Panc1 (cell line): Measurements from ENCODE around the gene CDK4. TPM values are rescaled to one million over a fixed set of nuclear protein-coding genes. Genes with fewer than 3 reads are reported as not detected.
A peak's percentile ranks its signal among the peaks of the same experiment; 100 is the strongest.

Source experiments
- ATAC-seq: fragments of 200-7000 bp; cut with Tn5 transposase; 2 replicates; pipeline ENCODE4 v1.9.1; 2020; ENCODE audit warnings: mild to moderate bottlenecking, moderate library complexity
- BruUV-seq: library from RNA; stranded (reverse); fragments of 400-500 nt; replicated peaks from 2 replicates; lab custom pipeline; 2021; lab: Mats Ljungman, UMichigan
- CTCF ChIA-PET: fragments of 300-600 bp; sonication (Branson Sonifier 250); formaldehyde crosslinking; loops from one replicate; lab custom pipeline; 2022; ENCODE audit warnings: antibody characterized with exemption; lab: Charles Lee
- POLR2A ChIA-PET: fragments of 300-600 bp; sonication (Branson Sonifier 250); formaldehyde crosslinking; loops from one replicate; lab custom pipeline; 2022; ENCODE audit warnings: antibody characterized with exemption; lab: Charles Lee
- DNase-seq: peaks from one replicate; pipeline ENCODE4 v3.0.0-alpha.2; 2010; ENCODE audit warnings: low read depth, low spot score
- H3K27ac ChIP-seq: 2 replicates; pipeline ENCODE4 v1.5.1; 2011; ENCODE audit warnings: mild to moderate bottlenecking, low read length, inconsistent platforms
- H3K27me3 ChIP-seq: fragments of 200-500 bp; sonication (Bioruptor generic); 2 replicates; pipeline ENCODE4 v1.6.0; 2014; ENCODE audit warnings: low read length, inconsistent platforms; ENCODE audit not compliant: control insufficient read depth, insufficient read depth
- H3K36me3 ChIP-seq: fragments of 200-500 bp; sonication (Bioruptor generic); 2 replicates; pipeline ENCODE4 v1.5.1; 2014; ENCODE audit warnings: inconsistent platforms, mild to moderate bottlenecking, low read length, moderate library complexity; ENCODE audit not compliant: control insufficient read depth, insufficient read depth
- H3K4me1 ChIP-seq: 2 replicates; pipeline ENCODE4 v1.5.1; 2011; ENCODE audit warnings: inconsistent platforms, mild to moderate bottlenecking, low read length, moderate library complexity; ENCODE audit not compliant: control insufficient read depth, insufficient read depth
- H3K4me3 ChIP-seq, 2 experiments: 2 replicates each; pipeline ENCODE4 v1.5.1; 2011 to 2012; ENCODE audit warnings: low read depth in 2 of 2, low read length in 2 of 2, mild to moderate bottlenecking in 2 of 2, inconsistent platforms in 1 of 2, moderate library complexity in 1 of 2
- H3K9me3 ChIP-seq: fragments of 200-500 bp; sonication (Bioruptor generic); 2 replicates; pipeline ENCODE4 v1.5.1; 2014; ENCODE audit warnings: low read depth, mild to moderate bottlenecking, inconsistent platforms, low read length, moderate library complexity; ENCODE audit not compliant: control insufficient read depth, insufficient read depth
- POLR2AphosphoS5 ChIP-seq: IDR thresholded peaks from 2 replicates; pipeline ENCODE4 v1.6.1; 2012; ENCODE audit warnings: mild to moderate bottlenecking, low read depth, low read length, moderate library complexity
- SIN3A ChIP-seq: IDR thresholded peaks from 2 replicates; pipeline ENCODE4 v1.6.1; 2012; ENCODE audit warnings: low read depth, mild to moderate bottlenecking, low read length, moderate library complexity, borderline replicate concordance; ENCODE audit not compliant: insufficient read depth
- TCF7L2 ChIP-seq: IDR thresholded peaks from 2 replicates; pipeline ENCODE4 v1.6.1; 2011; ENCODE audit warnings: mild to moderate bottlenecking, low read depth, low read length, inconsistent platforms
- in situ Hi-C: cut with HindIII; loops from 2 replicates; pipeline ENCODE4 v1.10.0; 2016; ENCODE audit warnings: low sequenced_read_pairs, low pct_unique_long_range_greater_than_20kb
- intact Hi-C: fragments of 100-400 bp; cut with micrococcal nuclease; formaldehyde crosslinking; loops from one replicate; pipeline ENCODE4 v1.10.0; 2022; ENCODE audit not compliant: unreplicated experiment
- total RNA-seq: library from RNA; stranded (reverse); gene quantifications from one replicate; pipeline ENCODE4 v1.2.1, GENCODE V29; 2021; ENCODE audit not compliant: unreplicated experiment
- TF ChIP-seq, protein P1 (sequence below), 2 experiments: IDR thresholded peaks; 2 replicates each; pipeline ENCODE4 v1.6.1; 2011 to 2012; ENCODE audit warnings: low read depth in 2 of 2, control low read depth in 1 of 2, low read length in 1 of 2, mild to moderate bottlenecking in 1 of 2, moderate library complexity in 1 of 2; ENCODE audit not compliant: insufficient read depth in 1 of 2
- TF ChIP-seq, protein P2 (sequence below): fragments of 450-650 bp; IDR thresholded peaks from 2 replicates; pipeline ENCODE4 v1.5.1; 2017; ENCODE audit warnings: mild to moderate bottlenecking

CDK4 gene
- total RNA-seq, 1 experiment from 2014 or later, result 201 TPM

DNA sequence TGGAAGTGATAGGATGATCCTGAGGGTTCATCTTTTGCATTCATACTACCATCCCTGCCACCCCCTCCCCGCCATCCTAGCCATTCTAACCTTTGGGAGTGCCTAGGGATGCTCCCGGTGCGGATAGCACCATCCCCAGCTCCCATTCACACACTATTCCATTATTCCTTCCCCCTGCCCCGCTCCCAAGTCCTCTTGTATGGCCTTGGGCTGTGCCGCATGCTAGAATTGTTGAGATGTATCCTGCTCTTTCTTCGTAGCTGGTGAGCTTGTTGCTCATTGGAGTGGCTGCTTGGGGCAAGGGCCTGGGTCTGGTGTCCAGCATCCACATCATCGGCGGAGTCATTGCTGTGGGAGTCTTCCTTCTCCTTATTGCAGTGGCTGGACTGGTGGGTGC lies 6.6 kb downstream of the CDK4 start:
- H3K9me3 ChIP-seq, result no peaks in the 10 kb centered on the region
- H3K4me3 ChIP-seq, result peak overlapping the region; percentile 74 to 98
- BruUV-seq, result no TSS peak
- H3K36me3 ChIP-seq, result peaks cover 14% of the 10 kb centered on the region
- ATAC-seq, result peak; percentile 47
- H3K27me3 ChIP-seq, result no peaks in the 10 kb centered on the region
- peaks cover 7% of the 10 kb centered on the region for H3K4me1 ChIP-seq
- no peak for DNase-seq
- intact Hi-C loops (no loop called here), in situ Hi-C loops (no loop called here)
- ChIA-PET CTCF (interaction anchor here (1.5 kb wide), 1 partner anchor 19 kb away, joined by 5 read pairs; no protein-coding TSS in a partner anchor), POLR2A (interaction anchor here (1.4 kb wide), 1 partner anchor 9 kb away, joined by 4 read pairs; no protein-coding TSS in a partner anchor)
- TF ChIP-seq, protein P1, sequence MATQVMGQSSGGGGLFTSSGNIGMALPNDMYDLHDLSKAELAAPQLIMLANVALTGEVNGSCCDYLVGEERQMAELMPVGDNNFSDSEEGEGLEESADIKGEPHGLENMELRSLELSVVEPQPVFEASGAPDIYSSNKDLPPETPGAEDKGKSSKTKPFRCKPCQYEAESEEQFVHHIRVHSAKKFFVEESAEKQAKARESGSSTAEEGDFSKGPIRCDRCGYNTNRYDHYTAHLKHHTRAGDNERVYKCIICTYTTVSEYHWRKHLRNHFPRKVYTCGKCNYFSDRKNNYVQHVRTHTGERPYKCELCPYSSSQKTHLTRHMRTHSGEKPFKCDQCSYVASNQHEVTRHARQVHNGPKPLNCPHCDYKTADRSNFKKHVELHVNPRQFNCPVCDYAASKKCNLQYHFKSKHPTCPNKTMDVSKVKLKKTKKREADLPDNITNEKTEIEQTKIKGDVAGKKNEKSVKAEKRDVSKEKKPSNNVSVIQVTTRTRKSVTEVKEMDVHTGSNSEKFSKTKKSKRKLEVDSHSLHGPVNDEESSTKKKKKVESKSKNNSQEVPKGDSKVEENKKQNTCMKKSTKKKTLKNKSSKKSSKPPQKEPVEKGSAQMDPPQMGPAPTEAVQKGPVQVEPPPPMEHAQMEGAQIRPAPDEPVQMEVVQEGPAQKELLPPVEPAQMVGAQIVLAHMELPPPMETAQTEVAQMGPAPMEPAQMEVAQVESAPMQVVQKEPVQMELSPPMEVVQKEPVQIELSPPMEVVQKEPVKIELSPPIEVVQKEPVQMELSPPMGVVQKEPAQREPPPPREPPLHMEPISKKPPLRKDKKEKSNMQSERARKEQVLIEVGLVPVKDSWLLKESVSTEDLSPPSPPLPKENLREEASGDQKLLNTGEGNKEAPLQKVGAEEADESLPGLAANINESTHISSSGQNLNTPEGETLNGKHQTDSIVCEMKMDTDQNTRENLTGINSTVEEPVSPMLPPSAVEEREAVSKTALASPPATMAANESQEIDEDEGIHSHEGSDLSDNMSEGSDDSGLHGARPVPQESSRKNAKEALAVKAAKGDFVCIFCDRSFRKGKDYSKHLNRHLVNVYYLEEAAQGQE (IDR thresholded peaks at IDR 0.05; ENCODE audit: insufficient read depth in 1 of 2, low read depth in 2 of 2, low read length in 1 of 2), result no peak
- peak; percentile 76 for TF ChIP-seq POLR2AphosphoS5
- H3K27ac ChIP-seq, result peak overlapping the region; percentile 94

DNA sequence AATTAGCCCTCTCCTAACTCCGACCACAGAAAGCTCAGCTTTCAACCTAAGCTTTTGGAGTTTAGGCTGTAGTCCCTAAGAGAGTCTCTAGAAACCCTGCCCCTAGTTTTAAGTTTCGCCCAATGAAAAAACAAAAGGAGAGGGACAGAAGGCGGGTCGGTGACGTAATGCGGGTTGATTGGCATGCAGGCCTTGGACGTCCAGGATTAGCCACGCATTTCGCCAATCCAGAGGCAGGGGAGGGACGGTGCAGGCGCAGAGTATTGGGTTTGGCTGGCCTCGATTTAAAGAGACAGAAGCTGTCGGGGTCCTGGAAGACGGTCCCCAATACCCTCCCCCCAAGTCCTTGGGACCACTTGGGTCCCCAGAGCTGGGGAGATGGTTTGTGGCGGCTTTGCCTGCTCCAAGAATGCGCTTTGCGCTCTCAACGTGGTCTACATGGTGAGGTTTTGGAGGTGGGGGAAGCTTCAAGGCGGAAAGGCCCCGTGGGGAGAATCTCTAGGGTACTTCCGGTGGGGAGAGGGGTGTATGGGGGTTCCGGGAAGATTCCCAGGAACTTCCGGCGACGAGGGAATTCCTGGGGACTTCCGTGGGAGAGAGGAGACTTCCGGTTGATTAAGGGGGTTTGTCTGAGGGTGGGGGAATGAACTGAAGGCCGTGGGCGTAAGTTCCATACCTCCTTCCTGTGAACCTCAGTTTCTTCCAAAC lies 7.2 kb downstream of the CDK4 start, which contains the start of gene TSPAN31:
TSPAN31 (plus strand) TSS at position 263 of the 708 bp plus-strand sequence; CDS start at position 379, 116 bp downstream.
- ChIA-PET CTCF (interaction anchor here (0.6 to 1.5 kb wide), 3 partner anchors 19 to 162 kb away, joined by 5 to 9 read pairs (median 5); no protein-coding TSS in a partner anchor), POLR2A (interaction anchor here (0.5 to 1.4 kb wide), 4 partner anchors 8 to 314 kb away, joined by 4 to 6 read pairs (median 4); no protein-coding TSS in a partner anchor)
- peak within 1 kb of the TSS; percentile 74 to 98 for H3K4me3 ChIP-seq
- peak; percentile 95 for DNase-seq
- no peaks in the 10 kb centered on the region for H3K9me3 ChIP-seq
- H3K36me3 ChIP-seq, result peaks cover 13% of the 10 kb centered on the region
- H3K27me3 ChIP-seq, result no peaks in the 10 kb centered on the region
- TF ChIP-seq, protein P2, sequence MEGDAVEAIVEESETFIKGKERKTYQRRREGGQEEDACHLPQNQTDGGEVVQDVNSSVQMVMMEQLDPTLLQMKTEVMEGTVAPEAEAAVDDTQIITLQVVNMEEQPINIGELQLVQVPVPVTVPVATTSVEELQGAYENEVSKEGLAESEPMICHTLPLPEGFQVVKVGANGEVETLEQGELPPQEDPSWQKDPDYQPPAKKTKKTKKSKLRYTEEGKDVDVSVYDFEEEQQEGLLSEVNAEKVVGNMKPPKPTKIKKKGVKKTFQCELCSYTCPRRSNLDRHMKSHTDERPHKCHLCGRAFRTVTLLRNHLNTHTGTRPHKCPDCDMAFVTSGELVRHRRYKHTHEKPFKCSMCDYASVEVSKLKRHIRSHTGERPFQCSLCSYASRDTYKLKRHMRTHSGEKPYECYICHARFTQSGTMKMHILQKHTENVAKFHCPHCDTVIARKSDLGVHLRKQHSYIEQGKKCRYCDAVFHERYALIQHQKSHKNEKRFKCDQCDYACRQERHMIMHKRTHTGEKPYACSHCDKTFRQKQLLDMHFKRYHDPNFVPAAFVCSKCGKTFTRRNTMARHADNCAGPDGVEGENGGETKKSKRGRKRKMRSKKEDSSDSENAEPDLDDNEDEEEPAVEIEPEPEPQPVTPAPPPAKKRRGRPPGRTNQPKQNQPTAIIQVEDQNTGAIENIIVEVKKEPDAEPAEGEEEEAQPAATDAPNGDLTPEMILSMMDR, result no peak
- TF ChIP-seq POLR2AphosphoS5 (no peak; the same call in none of the 2 replicates), TCF7L2 (no peak), SIN3A (0 out of 2 replicates have a peak, but pooled peaks have one; percentile 34)
- TF ChIP-seq, protein P1 (IDR thresholded peaks at IDR 0.05; ENCODE audit: insufficient read depth in 1 of 2, low read depth in 2 of 2, low read length in 1 of 2), result no peak
- peak; percentile 91 for ATAC-seq
- intact Hi-C loops (no loop called here), in situ Hi-C loops (no loop called here)
- peak within 1 kb of the TSS; percentile 94 for H3K27ac ChIP-seq
- H3K4me1 ChIP-seq, result peaks cover 7% of the 10 kb centered on the region
- BruUV-seq, result no TSS peak
